Lower lobe of right lung (tissue), 2 donors: Measurements from ENCODE around the gene YEATS2. TPM values are rescaled to one million over a fixed set of nuclear protein-coding genes. Genes with fewer than 3 reads are reported as not detected.

Experiments used
- ATAC-seq, 2 donors: fragments of 200-7000 bp; cut with Tn5 transposase; one replicate each; pipeline ENCODE4 v1.9.1; 2020 to 2022; ENCODE audit warnings: mild to moderate bottlenecking in 2 of 2, moderate library complexity in 2 of 2
- DNase-seq: peaks from one replicate; pipeline ENCODE4 v3.0.0-alpha.2; 2020
- H3K27ac ChIP-seq: fragments of 200-600 bp; one replicate; pipeline ENCODE4 v1.8.0; 2022
- H3K27me3 ChIP-seq: fragments of 200-600 bp; one replicate; pipeline ENCODE4 v1.8.0; 2022; ENCODE audit warnings: low read depth
- H3K36me3 ChIP-seq: fragments of 200-600 bp; one replicate; pipeline ENCODE4 v1.8.0; 2022; ENCODE audit warnings: mild to moderate bottlenecking
- H3K4me1 ChIP-seq: fragments of 200-600 bp; one replicate; pipeline ENCODE4 v1.8.0; 2022
- H3K4me3 ChIP-seq: fragments of 200-600 bp; one replicate; pipeline ENCODE4 v1.8.0; 2022; ENCODE audit warnings: mild to moderate bottlenecking
- H3K9me3 ChIP-seq: fragments of 200-600 bp; one replicate; pipeline ENCODE4 v1.8.0; 2022
- CTCF ChIP-seq: fragments of 200-600 bp; IDR thresholded peaks from one replicate; pipeline ENCODE4 v1.8.0; 2022; ENCODE audit warnings: antibody characterized with exemption, mild to moderate bottlenecking
- intact Hi-C: fragments of 100-400 bp; cut with DNase I; formaldehyde crosslinking; loops from one replicate; pipeline ENCODE4 v1.11.0; 2022
- total RNA-seq: library from RNA; stranded (reverse); fragmentation: NEBNext Ultra II Directional; extraction: Animal tissue kit (Norgen Biotek cat#: 25700); gene quantifications from one replicate; pipeline ENCODE4 v1.2.1, GENCODE V29; 2021
- donor health status: DM: no; HTN: yes; CAD: no; lungs with severe emphysema.

The YEATS2 gene
- total RNA-seq, 1 donor from 2014 or later: 29.0 TPM

- ATAC-seq (no peak), DNase-seq (no peak)
- Histone ChIP-seq H3K4me3 (no peak overlapping the region), H3K36me3 (peaks cover 43% of the 10 kb centered on the region), H3K27ac (no peak overlapping the region), H3K4me1 (no peaks in the 10 kb centered on the region), H3K9me3 (no peaks in the 10 kb centered on the region), H3K27me3 (no peaks in the 10 kb centered on the region)
- intact Hi-C loops: no loop called here
- no peak for TF ChIP-seq CTCF
Observed at GRCh38 chr3:183815563-183815940, 118.0 kb downstream of the YEATS2 start.

GRCh38 chr3:183815951-183816475, 118.4 kb downstream of the YEATS2 start:
- no peak for TF ChIP-seq CTCF
- ATAC-seq (no peak), DNase-seq (no peak)
- Histone ChIP-seq H3K4me3 (no peak overlapping the region), H3K9me3 (no peaks in the 10 kb centered on the region), H3K27me3 (no peaks in the 10 kb centered on the region), H3K27ac (no peak overlapping the region), H3K36me3 (peaks cover 38% of the 10 kb centered on the region), H3K4me1 (no peaks in the 10 kb centered on the region)
- intact Hi-C loops: no loop called here

GRCh38 chr3:183816681-183817510, 119.3 kb downstream of the YEATS2 start:
- intact Hi-C loops: no loop called here
- H3K27me3 ChIP-seq: no peaks in the 10 kb centered on the region
- H3K4me3 ChIP-seq: no peak overlapping the region
- no peak overlapping the region for H3K27ac ChIP-seq
- no peak for TF ChIP-seq CTCF
- peaks cover 29% of the 10 kb centered on the region for H3K36me3 ChIP-seq
- DNase-seq: no peak
- H3K4me1 ChIP-seq: no peaks in the 10 kb centered on the region
- ATAC-seq: no peak
- no peaks in the 10 kb centered on the region for H3K9me3 ChIP-seq

- no peaks in the 10 kb centered on the region for H3K27me3 ChIP-seq
- no peak overlapping the region for H3K4me3 ChIP-seq
- intact Hi-C loops: no loop called here
- H3K27ac ChIP-seq: no peak overlapping the region
- H3K4me1 ChIP-seq: no peaks in the 10 kb centered on the region
- no peak for DNase-seq
- peaks cover 24% of the 10 kb centered on the region for H3K36me3 ChIP-seq
- no peak for ATAC-seq
- TF ChIP-seq CTCF: no peak
- no peaks in the 10 kb centered on the region for H3K9me3 ChIP-seq
Observed at GRCh38 chr3:183817639-183818038, 120.0 kb downstream of the YEATS2 start.

GRCh38 chr3:183818041-183818620, 120.5 kb downstream of the YEATS2 start:
- no peak for DNase-seq
- Histone ChIP-seq H3K4me3 (no peak overlapping the region), H3K27me3 (no peaks in the 10 kb centered on the region), H3K36me3 (peaks cover 19% of the 10 kb centered on the region), H3K9me3 (no peaks in the 10 kb centered on the region), H3K27ac (no peak overlapping the region), H3K4me1 (no peaks in the 10 kb centered on the region)
- no peak for ATAC-seq
- TF ChIP-seq CTCF: no peak
- intact Hi-C loops: no loop called here
